SK-N-SH (cell line): Measurements from ENCODE around the gene JMJD6.

Experiments used
- CTCF ChIP-seq: fragments of 200-600 bp; sonication (generic); IDR thresholded peaks from 2 replicates; pipeline ENCODE4 v1.6.1; 2017; ENCODE audit warnings: antibody characterized with exemption, mild to moderate bottlenecking, moderate library complexity
- GABPA ChIP-seq: IDR thresholded peaks from 2 replicates; pipeline ENCODE4 v1.4.0; 2012; ENCODE audit warnings: low read depth, mild to moderate bottlenecking
- NFIC ChIP-seq: IDR thresholded peaks from 2 replicates; pipeline ENCODE4 v1.4.0; 2012; ENCODE audit warnings: borderline replicate concordance
- POLR2AphosphoS5 ChIP-seq: IDR thresholded peaks from 2 replicates; pipeline ENCODE4 v1.6.1; 2012; ENCODE audit warnings: low read depth, low read length
- SIN3A ChIP-seq: IDR thresholded peaks from 2 replicates; pipeline ENCODE4 v1.6.1; 2012; ENCODE audit warnings: low read depth, mild to moderate bottlenecking, low read length, moderate library complexity, borderline replicate concordance
- YY1 ChIP-seq: IDR thresholded peaks from 2 replicates; pipeline ENCODE4 v1.4.0; 2012; ENCODE audit warnings: low read depth, mild to moderate bottlenecking

- TF ChIP-seq SIN3A (no peak), CTCF (no peak), POLR2AphosphoS5 (no peak), YY1 (no peak), GABPA (no peak), NFIC (no peak)
These were observed 52.7 kb downstream of the JMJD6 start for GRCh38 chr17:76673729-76674128.
